PC-3 (cell line): ENCODE measurements around the gene TRIM31. TPM values are rescaled to one million over a fixed set of nuclear protein-coding genes. Genes with fewer than 3 reads are reported as not detected.

Experiments
- ATAC-seq: fragments of 200-7000 bp; cut with Tn5 transposase; 2 replicates; pipeline ENCODE4 v1.9.1; 2020; ENCODE audit warnings: mild to moderate bottlenecking, moderate library complexity
- BruUV-seq: library from RNA; stranded (reverse); fragments of 400-500 nt; replicated peaks from 2 replicates; lab custom pipeline; 2021; lab: Mats Ljungman, UMichigan
- CTCF ChIA-PET: fragments of 300-600 bp; sonication (Branson Sonifier 250); formaldehyde crosslinking; loops from one replicate; lab custom pipeline; 2022; ENCODE audit warnings: antibody characterized with exemption; lab: Charles Lee
- POLR2A ChIA-PET: fragments of 300-600 bp; sonication (Branson Sonifier 250); formaldehyde crosslinking; loops from one replicate; lab custom pipeline; 2022; ENCODE audit warnings: antibody characterized with exemption; ENCODE audit not compliant: unreplicated experiment; lab: Charles Lee
- DNase-seq: peaks from one replicate; pipeline ENCODE4 v3.0.0-alpha.2; 2015
- H2AFZ ChIP-seq: fragments of 300-600 bp; sonication (generic); 2 replicates; pipeline ENCODE4 v1.6.0; 2016; ENCODE audit warnings: antibody characterized with exemption, low read length
- H3F3A ChIP-seq: fragments of 300-600 bp; sonication (generic); one replicate; pipeline ENCODE4 v1.6.0; 2017; ENCODE audit warnings: antibody characterized with exemption, low read length, control low read depth, mild to moderate bottlenecking; ENCODE audit not compliant: unreplicated experiment
- H3K27ac ChIP-seq: fragments of 300-600 bp; sonication (generic); 2 replicates; pipeline ENCODE4 v1.5.1; 2016; ENCODE audit warnings: mild to moderate bottlenecking, low read length
- H3K27me3 ChIP-seq: fragments of 300-600 bp; sonication (generic); 2 replicates; pipeline ENCODE4 v1.6.1; 2016; ENCODE audit warnings: low read length, mixed read lengths
- H3K36me3 ChIP-seq: fragments of 300-600 bp; sonication (generic); 2 replicates; pipeline ENCODE4 v1.6.1; 2016; ENCODE audit warnings: low read depth, mixed run types, low read length, mixed read lengths
- H3K4me1 ChIP-seq: fragments of 300-600 bp; sonication (generic); 2 replicates; pipeline ENCODE4 v1.5.1; 2016; ENCODE audit warnings: low read length; ENCODE audit not compliant: insufficient read depth
- H3K4me2 ChIP-seq: fragments of 300-600 bp; sonication (generic); 2 replicates; pipeline ENCODE4 v1.6.0; 2016; ENCODE audit warnings: low read length
- H3K4me3 ChIP-seq: fragments of 300-600 bp; sonication (generic); 2 replicates; pipeline ENCODE4 v1.5.1; 2016; ENCODE audit warnings: mild to moderate bottlenecking, low read length, mixed read lengths
- H3K79me2 ChIP-seq: fragments of 300-600 bp; sonication (generic); 2 replicates; pipeline ENCODE4 v1.6.1; 2017; ENCODE audit warnings: low read length, mixed read lengths
- H3K9ac ChIP-seq: fragments of 300-600 bp; sonication (generic); 2 replicates; pipeline ENCODE4 v1.6.0; 2016; ENCODE audit warnings: mild to moderate bottlenecking, low read length
- H3K9me2 ChIP-seq: fragments of 300-600 bp; sonication (generic); replicated peaks from 2 replicates; pipeline ENCODE4 v1.6.1; 2016; ENCODE audit warnings: mixed run types, low read length, mixed read lengths
- H3K9me3 ChIP-seq: fragments of 300-600 bp; sonication (generic); 2 replicates; pipeline ENCODE4 v1.6.1; 2016; ENCODE audit warnings: low read length, mixed read lengths
- H4K20me1 ChIP-seq: fragments of 300-600 bp; sonication (generic); 2 replicates; pipeline ENCODE4 v1.6.1; 2016; ENCODE audit warnings: low read length, mixed read lengths
- EZH2 ChIP-seq: fragments of 300-600 bp; sonication (generic); IDR thresholded peaks from one replicate; pipeline ENCODE4 v1.6.1; 2017; ENCODE audit warnings: antibody characterized with exemption, mild to moderate bottlenecking, low read length; ENCODE audit not compliant: unreplicated experiment
- EZH2phosphoT487 ChIP-seq: fragments of 300-600 bp; sonication (generic); IDR thresholded peaks from 2 replicates; pipeline ENCODE4 v1.6.1; 2018; ENCODE audit warnings: mild to moderate bottlenecking, antibody characterized with exemption, low read length, borderline replicate concordance
- intact Hi-C: fragments of 100-400 bp; cut with micrococcal nuclease; formaldehyde crosslinking; loops from 2 replicates; pipeline ENCODE4 v1.9.0; 2023
- total RNA-seq: library from RNA; depleted of rRNA; stranded (reverse); fragments of >200 nt; gene quantifications from 2 replicates; pipeline ENCODE4 v1.2.3, GENCODE V29; 2014
- TF ChIP-seq, protein P1 (sequence below): fragments of 300-600 bp; sonication (generic); conservative IDR thresholded peaks from 2 replicates; pipeline ENCODE4 v1.5.1; 2017; ENCODE audit warnings: antibody characterized with exemption, low read depth, mild to moderate bottlenecking, low read length

The TRIM31 gene
- total RNA-seq, 1 experiment from 2014 or later = 0.11 TPM

DNA sequence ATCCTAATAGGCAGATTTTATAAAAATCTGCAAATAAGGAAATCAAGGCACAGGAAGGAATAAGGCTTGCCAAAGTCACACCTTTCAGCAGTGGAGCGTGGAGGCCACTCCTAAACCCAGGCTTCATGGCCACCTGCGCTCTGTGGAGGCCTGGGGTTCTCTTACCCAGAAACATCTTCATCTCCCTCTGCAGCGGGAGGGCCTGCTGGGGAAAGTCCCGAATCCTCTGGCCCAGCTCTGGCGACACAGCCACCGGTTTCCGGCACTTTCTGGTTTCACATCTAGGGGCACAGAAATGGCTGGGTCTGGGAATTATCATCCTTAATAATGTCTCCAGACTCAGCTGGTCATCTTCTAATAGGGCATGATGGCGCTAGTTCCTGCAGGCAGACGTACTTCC, 43.9 kb upstream of the TRIM31 start:
- H3K4me1 ChIP-seq = peaks cover 32% of the 10 kb centered on the region
- intact Hi-C loops = no loop called here
- BruUV-seq = no TSS peak
- POLR2A ChIA-PET = no interaction called here
- no peak for TF ChIP-seq EZH2
- no peak for TF ChIP-seq EZH2phosphoT487
- TF ChIP-seq, protein P1, sequence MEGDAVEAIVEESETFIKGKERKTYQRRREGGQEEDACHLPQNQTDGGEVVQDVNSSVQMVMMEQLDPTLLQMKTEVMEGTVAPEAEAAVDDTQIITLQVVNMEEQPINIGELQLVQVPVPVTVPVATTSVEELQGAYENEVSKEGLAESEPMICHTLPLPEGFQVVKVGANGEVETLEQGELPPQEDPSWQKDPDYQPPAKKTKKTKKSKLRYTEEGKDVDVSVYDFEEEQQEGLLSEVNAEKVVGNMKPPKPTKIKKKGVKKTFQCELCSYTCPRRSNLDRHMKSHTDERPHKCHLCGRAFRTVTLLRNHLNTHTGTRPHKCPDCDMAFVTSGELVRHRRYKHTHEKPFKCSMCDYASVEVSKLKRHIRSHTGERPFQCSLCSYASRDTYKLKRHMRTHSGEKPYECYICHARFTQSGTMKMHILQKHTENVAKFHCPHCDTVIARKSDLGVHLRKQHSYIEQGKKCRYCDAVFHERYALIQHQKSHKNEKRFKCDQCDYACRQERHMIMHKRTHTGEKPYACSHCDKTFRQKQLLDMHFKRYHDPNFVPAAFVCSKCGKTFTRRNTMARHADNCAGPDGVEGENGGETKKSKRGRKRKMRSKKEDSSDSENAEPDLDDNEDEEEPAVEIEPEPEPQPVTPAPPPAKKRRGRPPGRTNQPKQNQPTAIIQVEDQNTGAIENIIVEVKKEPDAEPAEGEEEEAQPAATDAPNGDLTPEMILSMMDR = no peak
- H3K79me2 ChIP-seq = no peaks in the 10 kb centered on the region
- H4K20me1 ChIP-seq = no peaks in the 10 kb centered on the region
- H3K4me2 ChIP-seq = peak overlapping the region; percentile 62
- CTCF ChIA-PET = interaction anchor here (0.6 kb wide), 1 partner anchor 104 kb away, joined by 3 read pairs; no protein-coding TSS in a partner anchor
- H3F3A ChIP-seq = peaks cover 5% of the 10 kb centered on the region
- peak overlapping the region; percentile 10; the same call in 1 of the 2 replicates for H3K27ac ChIP-seq
- no peaks in the 10 kb centered on the region for H3K36me3 ChIP-seq
- no peaks in the 10 kb centered on the region for H3K27me3 ChIP-seq
- H3K9me3 ChIP-seq = no peaks in the 10 kb centered on the region
- DNase-seq (no peak), ATAC-seq (no peak)
- no peaks in the 10 kb centered on the region for H3K9me2 ChIP-seq
- H2AFZ ChIP-seq = peak overlapping the region; percentile 62; the same call in 1 of the 2 replicates
- no peak overlapping the region for H3K9ac ChIP-seq
- H3K4me3 ChIP-seq = peak overlapping the region; percentile 19; the same call in 1 of the 2 replicates

DNA sequence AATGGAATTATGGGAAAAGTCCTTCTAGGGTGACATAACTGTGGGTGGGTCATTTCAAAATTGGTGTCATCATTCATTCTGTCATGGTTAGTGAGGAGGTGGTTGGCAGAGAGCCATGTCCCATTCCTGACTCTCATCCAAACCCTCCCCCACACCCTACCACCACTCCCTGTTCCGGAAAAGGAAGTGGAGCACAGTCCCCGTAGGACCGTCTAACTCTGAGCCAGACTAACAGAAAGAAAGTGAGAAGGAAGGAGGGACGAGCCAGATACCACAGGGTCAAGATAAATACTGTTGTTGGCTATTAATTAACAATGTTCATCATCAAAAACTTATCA, 43.3 kb upstream of the TRIM31 start:
- DNase-seq = peak; percentile 89
- H3K4me2 ChIP-seq = peak overlapping the region; percentile 62
- H3K9me3 ChIP-seq = no peaks in the 10 kb centered on the region
- peaks cover 5% of the 10 kb centered on the region for H3F3A ChIP-seq
- no peaks in the 10 kb centered on the region for H3K27me3 ChIP-seq
- no peaks in the 10 kb centered on the region for H4K20me1 ChIP-seq
- TF ChIP-seq EZH2 = no peak
- no peak for TF ChIP-seq EZH2phosphoT487
- TF ChIP-seq, protein P1 = no peak
- intact Hi-C loops = no loop called here
- H3K9ac ChIP-seq = no peak overlapping the region
- H3K9me2 ChIP-seq = no peaks in the 10 kb centered on the region
- no peaks in the 10 kb centered on the region for H3K79me2 ChIP-seq
- peaks cover 32% of the 10 kb centered on the region for H3K4me1 ChIP-seq
- peak overlapping the region; percentile 69; the same call in 1 of the 2 replicates for H3K27ac ChIP-seq
- ChIA-PET CTCF (no interaction called here), POLR2A (no interaction called here)
- peak; percentile 38 for ATAC-seq
- no peaks in the 10 kb centered on the region for H3K36me3 ChIP-seq
- peak overlapping the region; percentile 19; the same call in 1 of the 2 replicates for H3K4me3 ChIP-seq
- BruUV-seq = no TSS peak
- H2AFZ ChIP-seq = peak overlapping the region; percentile 62

DNA sequence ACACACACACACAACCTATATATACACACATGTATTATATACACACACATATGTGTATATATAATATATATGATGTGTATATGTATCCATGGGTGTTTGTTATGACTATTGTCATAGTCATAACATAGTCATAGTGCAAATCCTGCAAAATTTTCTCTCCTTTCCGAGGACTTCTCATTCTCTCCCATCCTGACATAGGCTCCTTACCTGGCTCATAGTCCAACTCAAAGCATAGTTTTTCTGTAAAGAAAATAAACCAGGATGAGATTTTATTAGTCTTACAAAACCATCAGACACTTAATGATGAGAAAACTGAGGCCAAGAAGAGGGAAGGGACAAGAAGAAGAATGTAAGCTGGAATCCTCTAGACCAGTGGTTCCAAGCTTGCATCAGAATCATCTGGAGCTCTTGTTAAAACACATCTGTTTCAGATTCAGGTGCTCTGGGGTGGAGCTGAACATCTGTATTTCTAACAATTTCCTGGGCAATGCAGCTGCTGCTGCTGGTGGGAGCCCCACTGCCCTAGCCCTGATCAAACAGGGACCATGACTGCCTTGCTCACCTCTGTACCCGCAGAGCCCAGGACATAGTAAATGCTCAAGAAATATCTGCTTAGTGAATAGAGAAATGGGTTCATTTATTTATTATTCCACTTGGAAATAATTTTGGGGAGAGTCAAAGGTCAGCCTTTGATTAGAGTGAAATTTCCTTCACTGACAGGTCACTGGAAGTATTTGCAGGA, 42.8 kb upstream of the TRIM31 start:
- no peak overlapping the region for H3K4me3 ChIP-seq
- TF ChIP-seq EZH2 (no peak), EZH2phosphoT487 (no peak)
- TF ChIP-seq, protein P1 = no peak
- POLR2A ChIA-PET = no interaction called here
- CTCF ChIA-PET = no interaction called here
- no peaks in the 10 kb centered on the region for H3K9me3 ChIP-seq
- H3K79me2 ChIP-seq = no peaks in the 10 kb centered on the region
- intact Hi-C loops = no loop called here
- peak overlapping the region; percentile 66 for H3K4me2 ChIP-seq
- H3K27me3 ChIP-seq = no peaks in the 10 kb centered on the region
- BruUV-seq = no TSS peak
- peaks cover 5% of the 10 kb centered on the region for H3F3A ChIP-seq
- peak overlapping the region; percentile 69 for H3K27ac ChIP-seq
- peaks cover 32% of the 10 kb centered on the region for H3K4me1 ChIP-seq
- no peak overlapping the region; the same call in 1 of the 2 replicates for H3K9ac ChIP-seq
- H3K9me2 ChIP-seq = no peaks in the 10 kb centered on the region
- no peaks in the 10 kb centered on the region for H3K36me3 ChIP-seq
- no peaks in the 10 kb centered on the region for H4K20me1 ChIP-seq
- H2AFZ ChIP-seq = no peak overlapping the region
- DNase-seq (peak; percentile 58), ATAC-seq (peak; percentile 23)
